Activated CD8-positive, alpha-beta memory T cell treated with anti-CD3 and anti-CD28 coated beads, Interleukin-2, amount 50 U/mL, for 1 hour (primary cell): ENCODE results near the gene STX16.

Experiments used
- DNase-seq: peaks from one replicate; pipeline ENCODE4 v3.0.0-alpha.2; 2020; ENCODE audit errors: extremely low read depth

The STX16 gene

GRCh38 chr20:58618351-58619076 is 32.6 kb upstream of the STX16 start:
- no peak for DNase-seq

DNA sequence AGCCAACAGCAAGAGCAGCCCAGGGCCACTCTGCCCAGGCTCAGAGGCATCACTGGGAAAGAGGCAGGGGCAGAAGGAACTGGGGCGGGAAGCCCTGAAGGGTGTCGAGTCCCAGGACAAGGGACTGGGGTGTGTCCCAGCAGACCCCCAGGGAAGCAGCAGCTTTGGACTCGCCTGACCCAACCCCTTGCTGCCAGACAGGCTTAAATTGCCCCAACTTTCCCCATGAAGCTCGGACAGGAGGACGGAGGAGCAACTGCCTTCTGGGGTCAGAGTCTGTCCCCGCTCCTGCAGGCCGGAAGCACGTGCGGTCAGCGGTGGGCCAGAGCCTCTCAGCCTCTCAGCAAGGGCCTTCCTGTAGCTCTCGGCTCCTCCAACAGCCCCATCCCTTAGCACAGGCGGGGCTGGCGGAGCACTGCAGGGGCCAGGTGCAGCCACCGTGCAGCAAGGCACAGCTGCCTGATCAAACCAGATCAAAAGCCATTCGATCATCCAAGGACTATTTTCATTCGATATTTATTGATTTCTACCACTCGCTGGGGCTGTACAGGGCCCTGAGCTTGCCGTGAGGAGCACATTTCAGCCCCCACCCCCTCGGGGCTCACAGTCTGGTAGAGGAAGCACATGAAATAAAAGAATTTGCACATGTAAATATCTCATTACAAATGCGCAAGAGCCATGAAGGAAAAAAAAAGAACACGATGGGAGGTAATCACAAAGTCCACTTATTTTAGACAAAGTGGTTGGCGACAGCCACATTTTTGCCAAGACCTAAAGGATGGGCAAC is 31.8 kb upstream of the STX16 start:
- DNase-seq, result no peak

DNA sequence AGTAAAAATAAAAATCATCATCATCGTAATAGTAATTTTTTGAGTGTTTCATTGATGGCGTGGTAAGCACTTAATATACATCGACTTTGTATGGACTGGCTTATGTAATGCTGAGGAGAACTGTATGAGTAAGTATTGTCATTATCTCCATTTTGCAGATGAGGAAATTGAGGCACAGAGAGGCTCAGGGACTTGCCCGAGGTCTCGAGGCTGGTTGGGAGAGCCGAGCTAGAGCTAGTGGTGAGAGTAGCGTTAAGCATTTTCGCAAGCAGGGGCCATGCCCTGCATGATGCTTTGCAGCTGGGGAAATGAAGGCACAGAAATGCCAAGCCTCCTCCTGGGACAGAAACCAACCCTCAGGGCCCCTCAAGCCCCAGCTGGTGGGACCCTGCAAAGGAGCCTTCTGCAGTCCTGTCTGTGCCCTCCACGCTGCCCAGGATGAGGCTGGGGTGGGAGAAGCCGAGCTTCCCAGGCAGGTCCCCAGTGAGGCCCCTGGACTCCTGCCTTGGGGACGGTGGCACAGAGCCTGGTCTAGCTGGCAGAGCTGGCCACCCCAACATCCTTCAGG is 31.1 kb upstream of the STX16 start:
- DNase-seq, result no peak

DNA sequence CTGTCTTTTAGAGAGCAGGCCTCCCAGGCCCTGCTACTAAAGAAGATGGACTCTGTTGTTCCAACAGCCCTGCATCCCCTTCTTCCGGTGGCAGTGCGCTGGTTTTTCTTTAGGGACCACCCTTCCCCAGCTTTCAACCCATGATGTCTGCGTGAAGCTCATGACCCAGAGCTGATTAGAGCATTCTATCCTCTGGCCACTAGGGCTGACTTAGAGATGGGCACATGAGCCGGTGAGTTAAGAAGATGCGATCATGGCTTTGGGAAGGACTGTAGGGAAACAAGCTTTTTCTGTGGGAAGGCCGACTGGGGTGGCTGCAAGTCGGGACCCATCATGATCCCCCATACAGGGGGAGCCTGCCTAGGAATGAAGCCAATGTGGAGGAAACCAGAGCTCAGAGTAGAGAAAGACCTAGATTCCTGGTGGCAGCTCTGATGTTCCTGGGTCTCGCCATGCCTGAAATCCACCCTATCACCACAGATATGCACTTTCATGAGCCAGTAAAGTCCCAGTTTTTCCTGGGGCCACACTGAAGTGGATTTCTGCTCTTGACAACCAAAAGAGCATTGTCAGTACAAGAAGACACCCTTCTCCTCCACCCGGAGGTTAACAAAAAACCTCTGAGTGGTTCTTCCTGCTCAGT is 29.1 kb upstream of the STX16 start:
- DNase-seq, result no peak

- no peak for DNase-seq
Measured at GRCh38 chr20:58622671-58623578, 28.2 kb upstream of the STX16 start.

GRCh38 chr20:58623579-58624473 is 27.3 kb upstream of the STX16 start:
- no peak for DNase-seq

DNA sequence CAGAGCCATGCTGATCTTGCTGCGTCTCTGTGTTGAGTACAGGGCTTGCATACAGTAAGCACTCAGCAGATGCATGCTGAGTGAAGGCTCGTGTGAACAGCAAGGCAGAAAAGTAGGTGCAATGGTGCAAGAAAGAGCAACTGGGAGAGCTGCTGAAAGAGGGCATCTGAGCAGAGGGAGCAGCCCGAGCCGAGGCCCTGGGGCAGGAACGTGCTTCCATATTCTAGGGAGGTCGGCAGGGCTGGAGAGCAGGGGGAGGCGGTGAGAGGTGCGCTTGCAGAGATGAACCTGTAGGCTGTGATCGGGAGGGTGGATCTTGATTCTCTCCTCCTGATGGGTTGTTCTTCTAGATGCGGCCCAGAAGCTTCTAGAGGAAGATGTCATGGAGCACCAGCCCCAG is 26.4 kb upstream of the STX16 start:
- DNase-seq, result no peak

DNA sequence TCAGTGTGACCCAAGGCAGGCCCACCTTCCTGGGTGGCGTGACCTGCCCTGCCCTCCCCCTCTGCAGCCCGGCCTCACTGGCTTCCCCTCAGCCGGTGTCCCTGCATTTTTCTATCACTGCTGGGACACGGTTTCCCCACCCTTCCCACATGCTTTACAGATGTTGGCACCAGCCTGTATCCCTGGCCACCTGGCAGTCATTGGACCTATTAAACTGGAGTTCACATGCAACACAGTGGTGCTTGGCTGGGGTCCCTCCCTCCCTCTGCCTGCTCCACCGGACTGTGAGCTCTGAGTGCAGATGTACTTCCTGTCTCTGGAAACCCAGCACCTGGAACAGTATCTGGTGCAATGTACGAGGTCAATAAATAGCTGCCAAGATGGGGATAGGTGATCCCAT is 25.5 kb upstream of the STX16 start:
- no peak for DNase-seq

DNA sequence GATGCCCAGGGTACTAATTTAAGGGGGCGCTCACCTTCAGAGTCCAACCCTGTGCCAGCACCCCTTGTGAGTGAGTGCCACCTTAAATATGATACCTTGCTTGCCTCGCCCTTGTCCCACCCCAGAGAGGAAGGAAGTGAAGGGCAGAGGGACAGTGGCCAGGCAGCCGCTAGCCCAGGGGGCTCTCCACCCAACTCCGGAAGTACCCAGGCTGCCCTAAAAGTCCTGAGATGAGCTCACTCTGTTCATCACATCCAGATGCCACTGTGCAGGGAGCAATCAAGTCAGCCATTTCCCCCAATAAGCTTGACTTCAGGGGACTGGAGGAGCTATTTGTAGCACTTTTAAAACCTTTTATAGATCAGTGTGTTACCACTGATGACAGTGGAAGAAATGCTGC is 25.0 kb upstream of the STX16 start:
- no peak for DNase-seq

- no peak for DNase-seq
Measured at GRCh38 chr20:58627212-58628072, 23.6 kb upstream of the STX16 start.

DNA sequence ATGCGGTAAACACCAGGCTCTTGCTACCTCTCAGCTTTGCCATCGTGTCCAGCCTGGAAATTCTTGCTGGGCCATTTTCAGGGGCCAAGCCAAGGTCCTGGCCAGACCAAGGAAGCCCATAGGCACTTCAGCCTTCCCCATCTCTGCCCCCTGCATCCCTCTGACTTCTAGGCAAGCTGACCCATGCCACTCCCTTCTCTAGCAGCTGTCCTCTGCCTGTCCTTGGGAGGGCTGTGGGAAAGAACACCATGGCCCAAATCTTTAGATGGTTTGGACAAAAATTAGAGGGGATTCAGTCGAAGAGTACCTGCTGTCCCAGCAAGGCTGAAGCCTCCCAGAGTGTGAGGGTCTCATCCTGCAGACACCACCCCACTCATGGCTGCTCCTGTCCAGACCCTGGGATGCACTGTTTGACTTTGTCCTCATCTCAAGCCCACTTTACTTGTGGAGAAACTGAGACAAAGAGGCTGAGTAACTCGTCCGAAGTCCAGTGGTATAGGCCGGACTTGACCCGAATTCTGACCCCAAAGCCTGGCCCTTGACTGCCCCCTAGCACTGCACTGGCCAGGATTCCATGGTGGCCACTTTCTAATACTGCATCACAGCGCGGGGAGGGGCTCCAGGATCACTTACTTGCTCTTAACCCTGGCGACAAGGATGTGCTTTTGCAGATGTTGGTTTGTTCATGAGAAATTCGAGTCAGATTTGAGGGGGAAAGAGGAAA is 22.4 kb upstream of the STX16 start:
- DNase-seq, result no peak

DNA sequence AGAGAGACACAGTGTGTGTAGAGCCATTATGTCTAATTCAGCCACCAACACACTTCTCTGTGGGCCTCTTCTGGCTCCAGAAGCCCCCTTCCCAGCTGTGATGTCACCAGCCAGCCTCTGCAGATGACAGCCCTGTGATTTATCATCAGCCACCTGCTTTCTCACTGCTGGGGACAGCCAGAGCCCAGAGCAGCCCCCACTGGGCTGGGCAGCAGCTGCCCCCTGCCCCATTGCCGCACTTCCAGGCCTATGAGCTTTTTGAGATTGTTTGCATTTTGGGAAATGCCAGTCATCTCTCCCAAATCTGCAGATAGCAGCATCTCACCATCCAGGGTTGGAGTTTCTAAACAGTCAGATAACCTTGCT is 21.9 kb upstream of the STX16 start:
- DNase-seq, result no peak

DNA sequence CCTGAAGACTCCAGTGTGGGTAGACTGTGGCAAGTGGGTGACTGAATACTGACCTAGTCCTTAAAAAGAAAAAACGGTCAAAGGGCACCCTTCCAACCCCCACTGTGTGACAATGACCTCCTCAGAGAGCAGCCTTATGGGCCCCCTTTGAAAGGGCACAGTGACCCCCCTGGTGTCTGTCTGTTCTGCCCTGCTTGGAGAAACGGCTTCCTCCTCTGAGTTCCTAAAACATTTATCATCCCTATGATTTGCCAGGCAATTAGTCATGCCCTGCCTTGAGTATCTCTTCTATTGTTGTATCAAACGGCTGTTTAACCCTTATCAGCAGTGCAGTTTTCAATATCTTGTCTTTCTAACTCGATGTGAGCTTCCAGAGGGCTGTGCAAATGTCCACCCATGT is 21.0 kb upstream of the STX16 start:
- no peak for DNase-seq

GRCh38 chr20:58633161-58634053 is 17.7 kb upstream of the STX16 start:
- no peak for DNase-seq

DNA sequence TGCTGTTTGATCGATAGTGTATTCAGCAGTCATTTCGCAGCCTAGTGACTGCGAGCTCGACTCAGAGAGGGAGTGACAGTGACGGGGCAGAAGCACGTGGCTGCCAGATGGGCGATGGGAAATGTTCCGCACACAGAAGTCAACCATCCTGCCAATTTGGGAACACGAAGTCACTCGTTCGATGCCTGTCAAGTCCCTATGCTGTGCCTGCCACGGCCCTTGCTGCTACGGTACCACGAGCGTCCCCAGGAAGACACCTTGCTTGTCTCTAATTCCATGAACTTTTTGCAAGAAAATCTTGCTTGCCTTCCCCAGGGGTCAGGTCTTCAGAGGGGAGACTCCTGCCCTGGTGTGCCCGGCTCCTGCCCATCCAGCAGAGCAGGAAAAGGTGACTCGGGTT is 17.0 kb upstream of the STX16 start:
- DNase-seq, result no peak

- DNase-seq, result no peak
Measured at GRCh38 chr20:58634521-58635278, 16.4 kb upstream of the STX16 start.

DNA sequence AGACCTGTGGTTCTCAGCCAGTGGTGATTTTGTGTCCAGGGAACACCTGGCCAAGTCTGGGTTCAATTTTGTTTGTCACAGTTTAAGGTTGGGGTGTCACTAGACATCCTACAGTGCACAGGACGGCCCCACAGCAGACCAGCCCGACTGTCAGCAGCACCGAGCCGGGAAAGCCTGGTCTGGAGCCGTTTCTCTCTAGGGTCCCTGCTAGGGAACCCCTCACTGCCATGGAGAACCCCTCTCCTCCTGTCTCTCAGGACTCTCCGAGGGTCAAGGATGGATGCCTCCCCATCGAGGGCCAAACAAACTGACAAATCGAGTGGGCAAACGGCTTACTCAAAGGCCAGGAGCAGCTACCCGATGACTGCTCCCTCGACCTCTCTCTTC is 15.8 kb upstream of the STX16 start:
- no peak for DNase-seq
